ENCODE data around the gene TMEM140.

The TMEM140 gene

DNA sequence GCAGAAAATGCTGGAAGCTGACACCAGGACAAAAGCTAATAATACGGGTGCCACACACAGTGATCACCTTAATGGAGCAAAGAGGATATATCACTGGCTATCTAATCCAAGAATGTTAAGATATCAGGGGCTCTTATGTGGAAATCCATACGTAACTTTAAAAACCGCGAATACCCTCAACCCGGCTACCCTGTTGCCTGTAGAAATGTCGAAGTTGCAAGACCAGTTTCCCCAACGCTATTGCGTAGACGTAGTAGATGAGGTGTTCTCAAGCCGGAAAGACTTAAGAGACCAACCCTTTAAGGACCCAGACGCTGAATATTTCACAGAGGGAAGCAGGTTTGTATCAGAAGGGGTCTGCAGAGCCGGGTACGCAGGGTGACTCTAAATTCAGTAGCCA lies 30.5 kb downstream of the TMEM140 start:
- TF ChIP-seq ZFX (IDR thresholded peaks at IDR 0.05): no peak
- TF ChIP-seq, protein P1, sequence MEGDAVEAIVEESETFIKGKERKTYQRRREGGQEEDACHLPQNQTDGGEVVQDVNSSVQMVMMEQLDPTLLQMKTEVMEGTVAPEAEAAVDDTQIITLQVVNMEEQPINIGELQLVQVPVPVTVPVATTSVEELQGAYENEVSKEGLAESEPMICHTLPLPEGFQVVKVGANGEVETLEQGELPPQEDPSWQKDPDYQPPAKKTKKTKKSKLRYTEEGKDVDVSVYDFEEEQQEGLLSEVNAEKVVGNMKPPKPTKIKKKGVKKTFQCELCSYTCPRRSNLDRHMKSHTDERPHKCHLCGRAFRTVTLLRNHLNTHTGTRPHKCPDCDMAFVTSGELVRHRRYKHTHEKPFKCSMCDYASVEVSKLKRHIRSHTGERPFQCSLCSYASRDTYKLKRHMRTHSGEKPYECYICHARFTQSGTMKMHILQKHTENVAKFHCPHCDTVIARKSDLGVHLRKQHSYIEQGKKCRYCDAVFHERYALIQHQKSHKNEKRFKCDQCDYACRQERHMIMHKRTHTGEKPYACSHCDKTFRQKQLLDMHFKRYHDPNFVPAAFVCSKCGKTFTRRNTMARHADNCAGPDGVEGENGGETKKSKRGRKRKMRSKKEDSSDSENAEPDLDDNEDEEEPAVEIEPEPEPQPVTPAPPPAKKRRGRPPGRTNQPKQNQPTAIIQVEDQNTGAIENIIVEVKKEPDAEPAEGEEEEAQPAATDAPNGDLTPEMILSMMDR (conservative IDR thresholded peaks at IDR 0.05): no peak
- no peak overlapping the region for H3K27ac ChIP-seq

DNA sequence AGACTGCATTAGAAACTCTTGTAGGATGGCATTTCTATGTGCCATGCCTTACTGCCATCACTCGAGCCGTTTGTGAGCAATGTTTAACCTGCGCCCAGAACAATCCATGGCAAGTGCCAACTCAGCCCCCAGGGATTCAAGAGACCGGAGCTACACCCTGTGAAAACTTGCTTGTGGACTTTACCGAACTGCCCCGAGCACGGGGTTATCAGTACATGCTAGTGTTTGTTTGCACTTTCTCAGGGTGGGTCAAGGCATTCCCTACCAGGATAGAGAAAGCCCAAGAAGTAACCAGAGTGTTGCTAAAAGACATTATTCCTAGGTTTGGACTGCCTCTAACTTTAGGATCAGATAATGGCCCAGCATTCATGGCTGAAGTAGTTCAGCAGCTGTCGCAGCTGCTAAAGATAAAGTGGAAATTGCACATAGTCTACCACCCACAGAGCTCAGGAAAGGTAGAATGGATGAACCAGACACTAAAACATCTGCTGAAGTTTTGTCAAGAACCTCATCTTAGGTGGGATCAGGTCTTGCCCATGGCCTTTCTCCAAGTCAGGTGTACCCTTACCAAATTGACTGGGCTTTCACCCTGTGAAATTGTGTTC lies 31.6 kb downstream of the TMEM140 start:
- no peak for TF ChIP-seq ZFX (IDR thresholded peaks at IDR 0.05)
- TF ChIP-seq, protein P1 (conservative IDR thresholded peaks at IDR 0.05): no peak
- no peak overlapping the region for H3K27ac ChIP-seq

DNA sequence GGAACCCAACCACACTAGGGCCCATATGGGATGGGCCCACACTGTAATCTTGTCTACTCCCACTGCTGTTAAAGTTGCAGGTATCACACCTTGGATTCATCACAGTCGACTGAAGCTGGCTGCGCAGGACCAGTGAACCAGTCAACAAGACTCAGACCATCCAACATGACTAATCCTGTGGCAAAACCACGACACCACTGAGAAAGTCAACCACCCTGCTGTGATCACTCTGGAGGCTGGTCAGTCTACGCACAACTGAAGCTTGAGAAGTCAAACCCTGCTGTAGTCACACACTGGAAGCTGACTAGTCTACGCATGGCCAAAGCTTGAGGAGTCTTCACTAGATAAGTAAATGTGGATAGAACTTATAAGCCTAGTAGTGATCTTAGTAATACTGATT lies 32.2 kb downstream of the TMEM140 start:
- H3K27ac ChIP-seq: no peak overlapping the region
- TF ChIP-seq ZFX (IDR thresholded peaks at IDR 0.05): no peak
- TF ChIP-seq, protein P1 (conservative IDR thresholded peaks at IDR 0.05): no peak

DNA sequence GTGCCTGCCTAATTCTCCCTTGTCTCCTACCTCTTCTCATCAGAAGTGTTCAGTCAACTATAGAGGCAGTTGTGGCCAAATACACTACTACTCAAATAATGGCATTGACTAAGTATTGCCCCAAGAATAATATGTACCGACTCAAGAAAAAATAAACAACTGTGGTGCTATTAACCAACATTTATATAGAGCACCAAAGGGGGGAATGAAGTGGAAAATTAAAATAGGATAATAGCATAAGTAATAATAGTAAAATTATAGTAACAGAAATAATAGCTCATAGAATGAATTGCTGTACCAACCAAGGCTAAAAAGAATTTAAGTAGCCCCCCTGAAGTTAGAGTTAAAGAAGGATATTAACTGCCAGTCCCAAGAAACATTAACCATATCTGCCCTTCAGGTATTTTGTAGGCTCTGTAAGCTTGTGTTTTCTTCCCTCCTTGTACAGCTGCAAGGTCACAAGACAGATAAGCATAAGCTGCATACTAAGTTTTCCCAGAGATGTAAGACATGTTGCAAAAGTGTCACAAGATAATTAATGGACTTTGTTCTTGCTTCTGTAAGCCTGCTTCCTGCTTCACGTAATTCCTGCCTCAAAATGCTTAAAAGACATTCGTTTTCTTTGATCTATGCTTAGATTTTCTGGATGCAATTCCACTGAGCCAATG lies 33.5 kb downstream of the TMEM140 start:
- no peak overlapping the region for H3K27ac ChIP-seq
- TF ChIP-seq, protein P1 (conservative IDR thresholded peaks at IDR 0.05): no peak
- TF ChIP-seq ZFX (IDR thresholded peaks at IDR 0.05): no peak

DNA sequence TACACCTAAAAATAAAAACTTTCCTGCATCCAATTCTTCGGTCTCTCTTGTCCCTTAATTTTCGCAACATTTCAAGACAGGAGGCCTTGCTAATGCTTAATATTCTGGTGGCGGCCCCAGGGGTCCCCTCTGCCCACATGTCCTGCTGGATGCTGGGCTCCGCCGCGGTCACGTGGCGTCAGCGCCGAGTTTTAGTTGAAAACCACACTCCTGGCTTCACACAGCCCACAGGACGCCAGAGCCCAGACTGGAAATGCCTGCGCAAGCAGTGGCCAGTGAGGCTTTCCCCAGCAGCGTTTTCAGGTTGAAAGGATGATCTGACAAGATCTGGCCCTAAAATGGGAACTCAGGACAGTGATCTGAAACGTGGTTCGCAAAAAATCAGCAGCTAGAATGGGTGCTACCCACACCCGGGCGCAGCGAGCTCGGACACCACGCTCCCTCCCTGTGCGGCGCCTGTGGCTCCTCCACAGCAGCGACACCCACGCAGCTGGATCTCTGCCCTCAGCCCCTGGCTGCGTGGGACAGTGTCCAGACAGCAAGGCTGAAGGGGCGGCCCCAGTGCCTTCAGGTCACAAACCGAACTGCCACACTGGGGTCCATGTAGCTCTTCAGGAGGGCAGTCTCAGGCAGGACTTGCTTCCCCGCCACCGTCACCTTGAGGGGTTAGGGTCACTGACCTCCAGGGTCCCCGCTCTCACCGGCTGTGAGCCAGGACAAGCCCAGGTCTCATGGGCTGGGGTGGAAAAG lies 34.2 kb downstream of the TMEM140 start:
- H3K27ac ChIP-seq: no peak overlapping the region
- TF ChIP-seq ZFX (IDR thresholded peaks at IDR 0.05): no peak

DNA sequence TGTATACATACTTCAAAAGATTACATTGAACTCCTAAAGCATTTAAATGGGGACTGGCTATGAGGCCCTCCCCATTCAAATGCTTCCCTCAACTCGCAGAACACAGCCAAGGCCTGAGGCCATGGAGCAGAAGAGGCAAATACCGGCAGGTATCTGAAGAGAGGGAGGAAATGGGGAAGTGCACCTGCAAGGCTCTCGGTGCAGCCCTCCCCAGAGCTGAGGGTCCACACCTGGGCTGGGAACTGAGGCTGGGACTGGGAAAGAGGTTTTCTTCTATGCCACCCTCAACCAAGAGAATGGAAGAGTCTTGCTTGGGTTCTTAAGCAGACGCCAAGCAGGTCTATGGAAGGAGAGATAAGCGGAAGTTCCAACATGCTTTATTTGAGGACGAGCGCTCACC lies 35.6 kb downstream of the TMEM140 start:
- TF ChIP-seq ZFX (IDR thresholded peaks at IDR 0.05): no peak
- TF ChIP-seq, protein P1 (conservative IDR thresholded peaks at IDR 0.05): no peak
- no peak overlapping the region for H3K27ac ChIP-seq

DNA sequence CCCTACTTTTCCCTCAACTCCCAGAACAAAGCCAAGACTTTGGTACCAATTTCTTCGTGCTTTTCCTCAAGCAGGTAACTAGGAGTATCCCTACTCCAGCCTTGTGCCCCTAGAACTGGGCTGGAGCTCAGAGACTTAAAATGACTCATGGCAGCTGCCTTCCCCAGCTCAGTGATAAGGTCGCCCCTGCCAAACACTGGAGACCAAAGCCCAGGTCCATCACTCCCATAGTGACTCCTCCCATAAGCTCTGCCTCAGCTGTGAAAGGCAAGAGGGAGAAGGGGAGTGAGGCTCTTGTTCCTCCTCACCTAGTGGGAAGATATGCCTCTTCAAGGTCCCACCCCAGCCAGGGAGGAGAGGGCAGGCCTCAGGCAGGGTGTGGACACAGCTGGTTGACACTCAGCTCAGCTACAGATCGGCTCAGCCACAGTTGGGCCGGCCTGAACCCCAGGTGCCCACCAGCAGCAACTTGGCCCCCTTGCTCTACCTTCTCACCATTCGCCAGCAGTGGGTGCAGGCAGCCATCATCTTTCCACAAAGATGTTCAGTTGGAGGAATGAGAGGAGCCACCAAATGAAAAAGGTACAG lies 36.5 kb downstream of the TMEM140 start:
- no peak overlapping the region for H3K27ac ChIP-seq
- TF ChIP-seq, protein P1 (conservative IDR thresholded peaks at IDR 0.05): no peak
- TF ChIP-seq ZFX (IDR thresholded peaks at IDR 0.05): no peak

Data from C4-2B (cell line).